GM10266 (cell line): ENCODE measurements around the gene BNC2.

Experiments
- DNase-seq: peaks from one replicate; pipeline ENCODE4 v3.0.0; 2012; ENCODE audit errors: extremely low spot score
- CTCF ChIP-seq: IDR thresholded peaks from 2 replicates; pipeline ENCODE4 v1.5.1; 2012; ENCODE audit warnings: mild to moderate bottlenecking, low read depth; ENCODE audit not compliant: control insufficient read depth, insufficient read depth; ENCODE audit errors: missing control alignments

Gene BNC2

DNA sequence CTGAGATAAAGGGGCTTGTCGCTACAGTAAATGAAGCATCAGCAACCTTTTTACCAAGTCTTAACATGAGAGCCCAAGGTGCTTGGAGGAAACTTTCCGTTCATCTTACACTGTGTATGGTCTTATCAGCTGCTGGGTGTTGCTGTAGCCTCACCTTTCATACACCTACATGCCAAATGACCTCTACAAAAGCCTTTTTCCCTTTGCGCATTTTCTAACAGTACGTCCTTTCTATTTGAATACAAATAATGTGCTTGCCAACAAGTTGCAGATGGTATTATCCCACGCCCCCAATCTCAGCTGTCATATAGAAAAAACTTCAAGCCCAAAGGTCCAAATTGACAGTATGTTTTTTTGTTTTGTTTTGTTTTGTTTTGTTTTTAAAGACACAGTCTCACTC lies 96.9 kb downstream of the BNC2 start:
- no peak for DNase-seq
- no peak for TF ChIP-seq CTCF

- no peak for DNase-seq
- TF ChIP-seq CTCF = no peak
Observed at GRCh38 chr9:16773116-16773515, 97.4 kb downstream of the BNC2 start.

- DNase-seq = no peak
- TF ChIP-seq CTCF = no peak
Observed at GRCh38 chr9:16771356-16771755, 99.1 kb downstream of the BNC2 start.

GRCh38 chr9:16769291-16769690 lies 101.2 kb downstream of the BNC2 start:
- DNase-seq = no peak
- no peak for TF ChIP-seq CTCF

GRCh38 chr9:16768816-16769215 lies 101.7 kb downstream of the BNC2 start:
- TF ChIP-seq CTCF = no peak
- DNase-seq = no peak

- no peak for DNase-seq
- no peak for TF ChIP-seq CTCF
Observed at GRCh38 chr9:16767366-16767765, 103.1 kb downstream of the BNC2 start.

- TF ChIP-seq CTCF = no peak
- no peak for DNase-seq
Observed at GRCh38 chr9:16763946-16764345, 106.5 kb downstream of the BNC2 start.
